GM12878 (cell line): ENCODE measurements around the gene COL21A1. TPM values are rescaled to one million over a fixed set of nuclear protein-coding genes. Genes with fewer than 3 reads are reported as not detected.

Experiments used
- ATAC-seq: fragments of 200-7000 bp; cut with Tn5 transposase; 3 replicates; pipeline ENCODE4 v1.9.1; 2020; ENCODE audit warnings: mild to moderate bottlenecking, moderate library complexity
- BruUV-seq: library from RNA; stranded (reverse); fragments of 400-500 nt; replicated peaks from 2 replicates; lab custom pipeline; 2021; lab: Mats Ljungman, UMichigan
- CTCF ChIA-PET: fragments of 300-600 bp; sonication (Branson Sonifier 250); formaldehyde crosslinking; extraction: SDS; loops from one replicate; lab custom pipeline; 2021; ENCODE audit warnings: inconsistent platforms; lab: Yijun Ruan, JAX
- POLR2A ChIA-PET: fragments of 350-600 bp; formaldehyde crosslinking; extraction: SDS; loops from one replicate; lab custom pipeline; 2021; ENCODE audit warnings: inconsistent platforms; lab: Charles Lee
- RAD21 ChIA-PET: fragments of 300-600 bp; sonication (Branson Sonifier 250); formaldehyde crosslinking; loops from one replicate; lab custom pipeline; 2023; ENCODE audit warnings: antibody characterized with exemption; ENCODE audit not compliant: unreplicated experiment; lab: Charles Lee
- SMC1A ChIA-PET: fragments of 300-600 bp; sonication (Branson Sonifier 250); formaldehyde crosslinking; loops from one replicate; lab custom pipeline; 2023; ENCODE audit not compliant: unreplicated experiment, uncharacterized antibody; lab: Charles Lee
- DNase-seq: peaks from one replicate; pipeline ENCODE4 v3.0.0-alpha.2; 2011; ENCODE audit warnings: low read depth, low spot score
- FAIRE-seq: peaks from 3 replicates; lab custom pipeline; 2011; peaks lifted over from hg19 to GRCh38; lab: Jason Lieb, UNC
- H2AFZ ChIP-seq: 2 replicates; pipeline ENCODE4 v1.6.0; 2011; ENCODE audit warnings: low read depth, low read length, control low read depth; ENCODE audit not compliant: control insufficient read depth
- H3K27ac ChIP-seq: 2 replicates; pipeline ENCODE4 v1.5.1; 2011; ENCODE audit warnings: control low read depth; ENCODE audit not compliant: control insufficient read depth, insufficient read depth
- H3K27me3 ChIP-seq, 2 experiments: replicated peaks in 1 of 2; 2 replicates each; pipeline versions ENCODE4 v1.6.0 to v1.6.1; 2011; ENCODE audit warnings: low read length in 1 of 2; ENCODE audit not compliant: control insufficient read depth in 2 of 2, insufficient read depth in 2 of 2
- H3K36me3 ChIP-seq, 2 experiments: 2 replicates each; pipeline ENCODE4 v1.5.1; 2011; ENCODE audit warnings: low read length in 1 of 2; ENCODE audit not compliant: control insufficient read depth in 2 of 2, insufficient read depth in 2 of 2
- H3K4me1 ChIP-seq: 2 replicates; pipeline ENCODE4 v1.6.1; 2011; ENCODE audit warnings: mild to moderate bottlenecking, low read length, moderate library complexity, mixed read lengths; ENCODE audit not compliant: control insufficient read depth, insufficient read depth
- H3K4me2 ChIP-seq: 2 replicates; pipeline ENCODE4 v1.6.0; 2011; ENCODE audit warnings: control low read depth; ENCODE audit not compliant: control insufficient read depth, insufficient read depth
- H3K4me3 ChIP-seq: fragments of 200-600 bp; sonication (generic); 2 replicates; pipeline ENCODE4 v1.5.1; 2016
- H3K79me2 ChIP-seq: 2 replicates; pipeline ENCODE4 v1.6.0; 2011; ENCODE audit warnings: low read length; ENCODE audit not compliant: control insufficient read depth, insufficient read depth
- H3K9ac ChIP-seq: 2 replicates; pipeline ENCODE4 v1.8.0; 2011; ENCODE audit warnings: low read length, control low read depth, mixed read lengths; ENCODE audit not compliant: control insufficient read depth, insufficient read depth
- H3K9me3 ChIP-seq: replicated peaks from 3 replicates; pipeline ENCODE4 v1.5.1; 2011; ENCODE audit warnings: mild to moderate bottlenecking, low read length; ENCODE audit not compliant: control insufficient read depth, insufficient read depth
- H4K20me1 ChIP-seq: 2 replicates; pipeline ENCODE4 v1.6.0; 2011; ENCODE audit not compliant: control insufficient read depth, insufficient read depth
- ESRRA ChIP-seq: IDR thresholded peaks from 2 replicates; pipeline ENCODE4 v1.6.1; 2012; ENCODE audit warnings: mild to moderate bottlenecking, low read length, improper control_type of control experiment
- TBL1XR1 ChIP-seq: IDR thresholded peaks from 2 replicates; pipeline ENCODE4 v1.6.1; 2012; ENCODE audit warnings: low read depth, low read length, improper control_type of control experiment
- WGBS: methylation state at CpG from one replicate; pipeline ENCODE4 v1.1.6; 2016; ENCODE audit warnings: low lambda C conversion rate; ENCODE audit not compliant: insufficient replicate concordance, insufficient coverage; ENCODE audit errors: missing lambda C conversion rate; 5-methylcytosine and 5-hydroxymethylcytosine counted together
- in situ Hi-C: fragments of 300-500 bp; cut with MboI; formaldehyde crosslinking; loops from 9 replicates; pipeline ENCODE4 v1.14.3; 2018; ENCODE audit warnings: mixed read lengths
- intact Hi-C: fragments of 100-400 bp; cut with micrococcal nuclease; formaldehyde crosslinking; loops from one replicate; pipeline ENCODE4 v1.14.2; 2022; ENCODE audit not compliant: unreplicated experiment
- polyA plus RNA-seq, 11 experiments: library from polyadenylated mRNA; depleted of rRNA in 4 of 11; unstranded in 6 of 11; stranded (reverse) in 5 of 11; fragments of >200 nt; fragmentation: Nextera tagmentation in 4 of 11; fragmentation: Illumina TruSeq in 1 of 11; extraction: Ambion mirVana in 4 of 11; extraction: Trizol in 1 of 11; gene quantifications; 1 replicate in 1 of 11; 2 replicates in 10 of 11; pipeline versions ENCODE4 v1.2.1 to v1.2.3, GENCODE V29; 2011 to 2016; ENCODE audit warnings: inconsistent platforms in 2 of 11, missing spikeins in 2 of 11, low read depth in 1 of 11
- total RNA-seq, 4 experiments: library from RNA; depleted of rRNA in 3 of 4; stranded (reverse); fragments of >200 nt in 3 of 4; fragmentation: Illumina TruSeq in 1 of 4; extraction: Trizol in 1 of 4; gene quantifications; 2 replicates each; pipeline versions ENCODE4 v1.2.1 to v1.2.3, GENCODE V29; 2013 to 2021
- TF ChIP-seq, protein P1 (sequence below): fragments of 450-650 bp; IDR thresholded peaks from 2 replicates; pipeline ENCODE4 v1.6.1; 2017; ENCODE audit warnings: mild to moderate bottlenecking, moderate library complexity
- TF ChIP-seq, protein P2 (sequence below): fragments of 450-650 bp; IDR thresholded peaks from 2 replicates; pipeline ENCODE4 v1.6.1; 2017; ENCODE audit warnings: low read depth, mild to moderate bottlenecking, moderate library complexity

The COL21A1 gene
- total and polyA plus RNA-seq, 10 of the 15 experiments (the other 5 are each of a cell fraction or from before 2014, with no cell fraction given): 0.10 TPM; not detected in 9

DNA sequence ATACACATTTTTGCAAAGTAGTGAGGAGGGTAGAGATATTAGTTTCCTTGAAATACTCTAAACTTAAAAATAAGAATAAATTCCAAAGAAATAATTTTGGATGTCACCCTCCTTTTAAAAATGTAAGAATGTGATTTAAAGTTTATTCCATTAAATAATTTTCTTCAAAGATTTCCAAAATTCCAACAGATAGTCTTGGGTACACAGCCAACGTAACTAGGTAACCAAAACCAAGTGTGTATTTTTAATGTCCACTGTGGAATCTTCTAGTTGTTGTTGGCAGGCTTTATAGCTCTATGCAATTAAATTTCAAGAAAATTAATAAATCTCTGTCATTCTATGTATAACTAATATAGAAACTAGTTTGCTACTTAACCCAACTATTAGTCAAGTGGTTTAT is 101.3 kb downstream of the COL21A1 start:
- H3K4me1 ChIP-seq: no peaks in the 10 kb centered on the region
- H3K4me3 ChIP-seq: no peak overlapping the region
- no peaks in the 10 kb centered on the region for H3K9me3 ChIP-seq
- H3K27me3 ChIP-seq: no peaks in the 10 kb centered on the region
- WGBS: 0% methylated on average over 1 of the region's 1 CpG
- no peak overlapping the region for H3K4me2 ChIP-seq
- ChIA-PET RAD21 (no interaction called here), POLR2A (no interaction called here), CTCF (no interaction called here), SMC1A (no interaction called here)
- TF ChIP-seq, protein P1, sequence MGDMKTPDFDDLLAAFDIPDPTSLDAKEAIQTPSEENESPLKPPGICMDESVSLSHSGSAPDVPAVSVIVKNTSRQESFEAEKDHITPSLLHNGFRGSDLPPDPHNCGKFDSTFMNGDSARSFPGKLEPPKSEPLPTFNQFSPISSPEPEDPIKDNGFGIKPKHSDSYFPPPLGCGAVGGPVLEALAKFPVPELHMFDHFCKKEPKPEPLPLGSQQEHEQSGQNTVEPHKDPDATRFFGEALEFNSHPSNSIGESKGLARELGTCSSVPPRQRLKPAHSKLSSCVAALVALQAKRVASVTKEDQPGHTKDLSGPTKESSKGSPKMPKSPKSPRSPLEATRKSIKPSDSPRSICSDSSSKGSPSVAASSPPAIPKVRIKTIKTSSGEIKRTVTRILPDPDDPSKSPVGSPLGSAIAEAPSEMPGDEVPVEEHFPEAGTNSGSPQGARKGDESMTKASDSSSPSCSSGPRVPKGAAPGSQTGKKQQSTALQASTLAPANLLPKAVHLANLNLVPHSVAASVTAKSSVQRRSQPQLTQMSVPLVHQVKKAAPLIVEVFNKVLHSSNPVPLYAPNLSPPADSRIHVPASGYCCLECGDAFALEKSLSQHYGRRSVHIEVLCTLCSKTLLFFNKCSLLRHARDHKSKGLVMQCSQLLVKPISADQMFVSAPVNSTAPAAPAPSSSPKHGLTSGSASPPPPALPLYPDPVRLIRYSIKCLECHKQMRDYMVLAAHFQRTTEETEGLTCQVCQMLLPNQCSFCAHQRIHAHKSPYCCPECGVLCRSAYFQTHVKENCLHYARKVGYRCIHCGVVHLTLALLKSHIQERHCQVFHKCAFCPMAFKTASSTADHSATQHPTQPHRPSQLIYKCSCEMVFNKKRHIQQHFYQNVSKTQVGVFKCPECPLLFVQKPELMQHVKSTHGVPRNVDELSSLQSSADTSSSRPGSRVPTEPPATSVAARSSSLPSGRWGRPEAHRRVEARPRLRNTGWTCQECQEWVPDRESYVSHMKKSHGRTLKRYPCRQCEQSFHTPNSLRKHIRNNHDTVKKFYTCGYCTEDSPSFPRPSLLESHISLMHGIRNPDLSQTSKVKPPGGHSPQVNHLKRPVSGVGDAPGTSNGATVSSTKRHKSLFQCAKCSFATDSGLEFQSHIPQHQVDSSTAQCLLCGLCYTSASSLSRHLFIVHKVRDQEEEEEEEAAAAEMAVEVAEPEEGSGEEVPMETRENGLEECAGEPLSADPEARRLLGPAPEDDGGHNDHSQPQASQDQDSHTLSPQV: no peak
- TF ChIP-seq TBL1XR1 (no peak), ESRRA (no peak)
- TF ChIP-seq, protein P2, sequence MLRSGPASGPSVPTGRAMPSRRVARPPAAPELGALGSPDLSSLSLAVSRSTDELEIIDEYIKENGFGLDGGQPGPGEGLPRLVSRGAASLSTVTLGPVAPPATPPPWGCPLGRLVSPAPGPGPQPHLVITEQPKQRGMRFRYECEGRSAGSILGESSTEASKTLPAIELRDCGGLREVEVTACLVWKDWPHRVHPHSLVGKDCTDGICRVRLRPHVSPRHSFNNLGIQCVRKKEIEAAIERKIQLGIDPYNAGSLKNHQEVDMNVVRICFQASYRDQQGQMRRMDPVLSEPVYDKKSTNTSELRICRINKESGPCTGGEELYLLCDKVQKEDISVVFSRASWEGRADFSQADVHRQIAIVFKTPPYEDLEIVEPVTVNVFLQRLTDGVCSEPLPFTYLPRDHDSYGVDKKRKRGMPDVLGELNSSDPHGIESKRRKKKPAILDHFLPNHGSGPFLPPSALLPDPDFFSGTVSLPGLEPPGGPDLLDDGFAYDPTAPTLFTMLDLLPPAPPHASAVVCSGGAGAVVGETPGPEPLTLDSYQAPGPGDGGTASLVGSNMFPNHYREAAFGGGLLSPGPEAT: no peak
- no peak overlapping the region for H3K27ac ChIP-seq
- no peaks in the 10 kb centered on the region for H3K79me2 ChIP-seq
- FAIRE-seq: no peak
- H2AFZ ChIP-seq: no peak overlapping the region
- BruUV-seq: no TSS peak
- no peak for ATAC-seq
- intact Hi-C loops (no loop called here), in situ Hi-C loops (no loop called here)
- no peaks in the 10 kb centered on the region for H4K20me1 ChIP-seq
- H3K36me3 ChIP-seq: no peaks in the 10 kb centered on the region
- DNase-seq: no peak
- no peak overlapping the region for H3K9ac ChIP-seq
